ENCODE results near the gene SPRYD7.

The SPRYD7 gene

DNA sequence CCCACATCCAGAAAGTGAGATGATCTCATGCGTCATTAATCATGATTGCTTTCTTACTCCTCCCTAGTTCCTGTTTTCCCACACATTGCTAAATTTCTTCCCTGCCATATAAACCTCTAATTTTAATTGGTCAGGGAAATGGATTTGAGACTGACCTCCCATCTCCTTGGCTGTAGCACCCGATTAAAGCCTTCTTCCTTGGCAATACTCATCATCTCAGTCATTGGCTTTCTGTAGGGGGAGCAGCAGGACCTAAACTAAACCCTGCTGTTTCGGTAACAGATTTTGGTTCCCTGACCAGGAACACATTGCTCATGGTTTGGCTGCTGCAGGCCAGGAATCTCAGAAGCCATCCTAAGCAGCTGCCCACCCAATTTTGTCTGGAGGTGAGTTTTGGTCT lies 61.7 kb downstream of the SPRYD7 start:
- in situ Hi-C loops (cut with HindIII; ENCODE audit: low pct_ligation_motif_present, low pct_unique_long_range_greater_than_20kb, low sequenced_read_pairs) = no loop called here
- no peak for DNase-seq

DNA sequence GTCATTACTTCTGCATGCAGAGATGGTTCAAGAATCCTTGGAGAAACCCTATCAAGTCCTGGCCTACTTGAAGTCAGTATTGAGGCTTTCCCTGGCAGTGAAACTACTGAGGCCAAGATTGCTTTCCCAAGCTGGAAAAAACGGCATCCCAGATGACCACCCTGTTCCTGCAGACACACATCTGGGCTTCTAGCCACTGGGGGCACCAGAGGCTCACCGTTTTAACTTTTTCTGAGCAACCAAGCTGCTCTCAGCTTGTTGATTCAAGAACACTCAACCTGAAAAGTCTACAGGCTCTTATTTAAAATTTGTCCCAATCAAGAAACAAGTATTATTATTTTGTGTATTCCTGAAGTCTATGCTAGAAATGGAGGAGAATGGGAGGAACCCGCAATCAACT lies 66.6 kb downstream of the SPRYD7 start:
- DNase-seq = no peak
- in situ Hi-C loops (cut with HindIII; ENCODE audit: low pct_ligation_motif_present, low pct_unique_long_range_greater_than_20kb, low sequenced_read_pairs) = no loop called here

DNA sequence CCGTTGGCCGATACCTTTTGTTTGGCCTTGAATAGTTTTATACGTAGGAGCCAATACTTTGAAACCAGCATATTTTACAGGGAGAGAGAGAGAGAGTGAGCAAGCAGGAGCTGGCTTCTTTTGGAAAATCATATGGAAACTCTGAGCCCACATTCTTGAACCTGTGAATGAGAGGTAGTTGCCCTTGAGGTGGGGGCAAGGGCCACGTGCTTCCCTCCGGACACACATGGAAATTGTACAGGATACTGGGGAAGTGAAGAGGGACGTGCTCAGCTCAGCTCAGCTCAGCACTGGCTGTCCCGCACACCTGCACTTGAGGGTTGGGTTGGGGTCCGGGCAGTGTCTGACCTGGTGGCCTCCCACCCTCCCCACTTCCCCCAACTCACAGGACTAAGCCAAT lies 68.3 kb downstream of the SPRYD7 start:
- in situ Hi-C loops (cut with HindIII; ENCODE audit: low pct_ligation_motif_present, low pct_unique_long_range_greater_than_20kb, low sequenced_read_pairs) = no loop called here
- no peak for DNase-seq

DNA sequence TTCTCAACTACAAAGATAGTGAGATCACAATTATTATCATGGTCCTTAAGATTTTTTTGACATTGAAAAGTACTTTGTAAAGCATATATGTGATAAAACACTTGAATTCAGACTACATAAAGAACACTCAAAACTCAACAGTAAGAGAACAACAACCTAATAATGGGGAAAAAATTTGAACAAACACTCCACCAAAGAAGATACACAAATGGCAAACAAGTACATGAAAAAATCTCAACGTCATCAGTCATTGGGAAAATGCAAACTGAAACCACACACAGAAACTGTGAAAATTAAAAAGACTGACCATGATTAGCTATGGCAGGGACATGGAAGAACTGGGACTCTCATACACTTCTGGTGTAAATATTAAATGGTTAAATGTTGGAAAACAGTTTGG lies 70.9 kb downstream of the SPRYD7 start:
- in situ Hi-C loops (cut with HindIII; ENCODE audit: low pct_ligation_motif_present, low pct_unique_long_range_greater_than_20kb, low sequenced_read_pairs) = no loop called here
- DNase-seq = no peak

DNA sequence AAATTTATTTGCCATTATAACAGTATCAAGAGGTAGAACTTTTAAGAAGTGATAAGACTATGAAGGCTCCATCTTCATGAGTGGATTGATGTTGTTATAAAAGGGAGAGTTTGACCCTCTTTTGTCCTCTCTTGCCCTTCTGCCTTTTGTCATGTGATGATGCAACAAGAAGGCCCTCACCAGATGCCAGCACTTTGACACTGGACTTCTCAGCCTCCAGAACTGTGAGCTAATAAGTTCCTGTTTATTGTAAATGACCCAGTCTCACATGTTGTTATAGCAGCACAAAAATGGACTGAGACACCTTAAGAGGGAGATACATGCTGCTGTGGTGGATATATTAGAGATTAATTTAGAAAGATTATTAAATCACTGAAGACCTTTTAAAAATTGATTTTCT lies 71.6 kb downstream of the SPRYD7 start:
- in situ Hi-C loops (cut with HindIII; ENCODE audit: low pct_ligation_motif_present, low pct_unique_long_range_greater_than_20kb, low sequenced_read_pairs) = no loop called here
- DNase-seq = no peak

Data from ACHN (cell line).